ENCODE results near the gene ZFHX3.

The ZFHX3 gene

GRCh38 chr16:72946063-72946462, 101.9 kb downstream of the ZFHX3 start:
- DNase-seq = no peak

GRCh38 chr16:72945611-72946010, 102.3 kb downstream of the ZFHX3 start:
- DNase-seq = no peak

GRCh38 chr16:72944757-72945485, 103.0 kb downstream of the ZFHX3 start:
- no peak for DNase-seq

- DNase-seq = no peak
Measured at GRCh38 chr16:72942021-72942420, 105.9 kb downstream of the ZFHX3 start.

- no peak for DNase-seq
Measured at GRCh38 chr16:72940886-72941285, 107.0 kb downstream of the ZFHX3 start.

- DNase-seq = no peak
Measured at GRCh38 chr16:72939247-72939646, 108.7 kb downstream of the ZFHX3 start.

GRCh38 chr16:72938795-72939164, 109.1 kb downstream of the ZFHX3 start:
- DNase-seq = no peak

- DNase-seq = no peak
Measured at GRCh38 chr16:72937916-72938794, 109.8 kb downstream of the ZFHX3 start.

- no peak for DNase-seq
Measured at GRCh38 chr16:72937360-72937759, 110.6 kb downstream of the ZFHX3 start.

- DNase-seq = no peak
Measured at GRCh38 chr16:72936408-72936807, 111.5 kb downstream of the ZFHX3 start.

GRCh38 chr16:72935896-72936295, 112.0 kb downstream of the ZFHX3 start:
- DNase-seq = no peak

GRCh38 chr16:72934636-72935403, 113.1 kb downstream of the ZFHX3 start:
- DNase-seq = no peak

- DNase-seq = no peak
Measured at GRCh38 chr16:72932677-72933335, 115.1 kb downstream of the ZFHX3 start.

- no peak for DNase-seq
Measured at GRCh38 chr16:72932050-72932449, 115.9 kb downstream of the ZFHX3 start.

GRCh38 chr16:72930396-72930795, 117.5 kb downstream of the ZFHX3 start:
- no peak for DNase-seq

GRCh38 chr16:72928090-72928981, 119.6 kb downstream of the ZFHX3 start:
- DNase-seq = no peak

- DNase-seq = no peak
Measured at GRCh38 chr16:72927199-72928089, 120.5 kb downstream of the ZFHX3 start.

GRCh38 chr16:72926177-72927070, 121.5 kb downstream of the ZFHX3 start:
- DNase-seq = no peak

GRCh38 chr16:72925631-72925979, 122.3 kb downstream of the ZFHX3 start:
- no peak for DNase-seq

Data from effector CD8-positive, alpha-beta T cell (primary cell).